ENCODE results near the gene NABP1. TPM values are rescaled to one million over a fixed set of nuclear protein-coding genes. Genes with fewer than 3 reads are reported as not detected.
A peak's percentile ranks its signal among the peaks of the same experiment; 100 is the strongest.

The NABP1 gene
- total RNA-seq, 1 donor from 2014 or later, result 6.4 TPM

GRCh38 chr2:191670076-191670475 lies 7.9 kb upstream of the NABP1 start:
- Mint-ChIP-seq H3K4me1 (ENCODE audit: low read depth) (no peaks in the 10 kb centered on the region), H3K9me3 (ENCODE audit: low read depth) (no peaks in the 10 kb centered on the region), H3K27ac (no peak overlapping the region), H3K4me3 (ENCODE audit: low read depth) (no peak overlapping the region), H3K36me3 (ENCODE audit: insufficient read depth) (no peaks in the 10 kb centered on the region), H3K27me3 (no peaks in the 10 kb centered on the region)
- TF ChIP-seq, protein P1, sequence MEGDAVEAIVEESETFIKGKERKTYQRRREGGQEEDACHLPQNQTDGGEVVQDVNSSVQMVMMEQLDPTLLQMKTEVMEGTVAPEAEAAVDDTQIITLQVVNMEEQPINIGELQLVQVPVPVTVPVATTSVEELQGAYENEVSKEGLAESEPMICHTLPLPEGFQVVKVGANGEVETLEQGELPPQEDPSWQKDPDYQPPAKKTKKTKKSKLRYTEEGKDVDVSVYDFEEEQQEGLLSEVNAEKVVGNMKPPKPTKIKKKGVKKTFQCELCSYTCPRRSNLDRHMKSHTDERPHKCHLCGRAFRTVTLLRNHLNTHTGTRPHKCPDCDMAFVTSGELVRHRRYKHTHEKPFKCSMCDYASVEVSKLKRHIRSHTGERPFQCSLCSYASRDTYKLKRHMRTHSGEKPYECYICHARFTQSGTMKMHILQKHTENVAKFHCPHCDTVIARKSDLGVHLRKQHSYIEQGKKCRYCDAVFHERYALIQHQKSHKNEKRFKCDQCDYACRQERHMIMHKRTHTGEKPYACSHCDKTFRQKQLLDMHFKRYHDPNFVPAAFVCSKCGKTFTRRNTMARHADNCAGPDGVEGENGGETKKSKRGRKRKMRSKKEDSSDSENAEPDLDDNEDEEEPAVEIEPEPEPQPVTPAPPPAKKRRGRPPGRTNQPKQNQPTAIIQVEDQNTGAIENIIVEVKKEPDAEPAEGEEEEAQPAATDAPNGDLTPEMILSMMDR (IDR thresholded peaks at IDR 0.05; ENCODE audit: unreplicated experiment), result no peak
- DNase-seq (ENCODE audit: low spot score, unreplicated experiment), result no peak

DNA sequence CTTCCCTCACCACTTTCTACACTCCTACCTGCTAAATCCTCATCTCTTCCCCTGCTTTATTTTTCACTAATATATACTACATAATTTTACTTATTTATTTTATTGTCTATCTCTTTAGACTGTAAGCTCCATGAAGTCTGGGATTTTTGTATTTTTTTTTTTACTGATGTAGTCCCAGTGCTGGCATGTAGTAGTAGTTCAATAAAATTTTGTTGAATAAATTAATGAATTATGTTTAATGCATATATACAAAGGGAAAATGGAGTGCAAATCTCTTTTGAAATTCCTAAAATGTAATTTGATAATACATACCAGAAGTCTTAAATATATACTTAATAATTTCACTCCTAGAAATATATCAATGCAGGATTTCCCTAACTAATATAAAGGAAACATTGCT lies 7.1 kb upstream of the NABP1 start:
- H3K4me3 Mint-ChIP-seq (ENCODE audit: low read depth), result no peak overlapping the region
- no peak for DNase-seq (ENCODE audit: low spot score, unreplicated experiment)
- H3K27ac Mint-ChIP-seq, result no peak overlapping the region
- TF ChIP-seq, protein P1 (IDR thresholded peaks at IDR 0.05; ENCODE audit: unreplicated experiment), result no peak
- no peaks in the 10 kb centered on the region for H3K4me1 Mint-ChIP-seq (ENCODE audit: low read depth)
- H3K36me3 Mint-ChIP-seq (ENCODE audit: insufficient read depth), result no peaks in the 10 kb centered on the region
- no peaks in the 10 kb centered on the region for H3K9me3 Mint-ChIP-seq (ENCODE audit: low read depth)
- H3K27me3 Mint-ChIP-seq, result peaks cover 5% of the 10 kb centered on the region

DNA sequence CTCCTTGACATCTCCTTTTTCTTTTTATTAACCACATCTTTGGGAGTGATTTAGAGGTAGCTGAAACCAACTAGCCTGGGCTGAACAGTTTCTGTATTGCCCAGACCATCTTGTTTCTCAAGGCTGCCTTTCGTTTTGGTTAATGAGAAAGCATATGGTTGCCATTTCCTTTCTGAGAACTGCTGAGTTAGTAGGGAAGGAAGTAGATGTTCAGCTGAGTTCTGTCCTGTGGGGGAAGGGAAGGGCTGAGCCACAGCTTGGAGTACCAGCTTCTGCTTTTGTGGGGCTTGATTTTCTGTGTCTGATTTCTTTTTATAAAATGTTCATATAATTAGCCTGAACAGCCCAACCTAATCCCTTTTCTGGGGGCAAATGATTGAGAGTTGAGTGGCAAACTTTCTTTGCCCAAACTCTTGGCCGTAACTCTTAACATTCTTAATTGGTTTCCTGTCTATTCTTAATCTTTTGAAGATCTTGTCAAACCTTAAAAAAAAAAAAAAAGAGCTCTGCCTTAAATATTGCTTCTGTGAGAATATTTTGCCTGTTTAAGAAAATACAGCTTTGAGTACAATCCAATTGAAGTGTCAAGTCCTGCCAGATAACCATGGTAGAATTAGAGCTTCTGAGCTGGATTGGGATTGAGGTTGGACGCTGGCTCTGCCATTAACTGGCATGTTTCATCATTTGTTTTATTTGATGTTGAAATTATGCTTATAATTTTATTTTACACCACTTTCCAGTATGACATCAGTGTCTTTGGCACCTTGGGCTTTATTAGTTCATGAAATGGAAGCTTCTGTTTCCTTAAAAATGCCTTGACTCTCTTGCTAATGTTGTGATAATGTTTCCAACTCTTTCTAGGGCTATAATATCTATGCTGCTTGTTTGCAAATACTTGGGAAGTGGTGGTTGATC lies 1.9 kb upstream of the NABP1 start:
- Mint-ChIP-seq H3K36me3 (ENCODE audit: insufficient read depth) (no peaks in the 10 kb centered on the region), H3K27ac (peak overlapping the region; percentile 4), H3K4me3 (ENCODE audit: low read depth) (no peak overlapping the region), H3K27me3 (peaks cover 13% of the 10 kb centered on the region), H3K9me3 (ENCODE audit: low read depth) (no peaks in the 10 kb centered on the region), H3K4me1 (ENCODE audit: low read depth) (peaks cover 4% of the 10 kb centered on the region)
- no peak for DNase-seq (ENCODE audit: low spot score, unreplicated experiment)
- TF ChIP-seq, protein P1 (IDR thresholded peaks at IDR 0.05; ENCODE audit: unreplicated experiment), result no peak

GRCh38 chr2:191676790-191677645 lies 918 bp upstream of the NABP1 start:
- TF ChIP-seq, protein P1 (IDR thresholded peaks at IDR 0.05; ENCODE audit: unreplicated experiment), result no peak
- Mint-ChIP-seq H3K4me3 (ENCODE audit: low read depth) (peak overlapping the region; percentile 92), H3K4me1 (ENCODE audit: low read depth) (peaks cover 4% of the 10 kb centered on the region), H3K27ac (peak overlapping the region; percentile 98), H3K9me3 (ENCODE audit: low read depth) (no peaks in the 10 kb centered on the region), H3K36me3 (ENCODE audit: insufficient read depth) (no peaks in the 10 kb centered on the region), H3K27me3 (peaks cover 13% of the 10 kb centered on the region)
- no peak for DNase-seq (ENCODE audit: low spot score, unreplicated experiment)

- TF ChIP-seq, protein P1 (IDR thresholded peaks at IDR 0.05; ENCODE audit: unreplicated experiment), result no peak
- Mint-ChIP-seq H3K27ac (peak overlapping the region; percentile 96), H3K4me3 (ENCODE audit: low read depth) (peak overlapping the region; percentile 92), H3K4me1 (ENCODE audit: low read depth) (peaks cover 4% of the 10 kb centered on the region), H3K9me3 (ENCODE audit: low read depth) (no peaks in the 10 kb centered on the region), H3K36me3 (ENCODE audit: insufficient read depth) (peaks cover 5% of the 10 kb centered on the region), H3K27me3 (peaks cover 13% of the 10 kb centered on the region)
- DNase-seq (ENCODE audit: low spot score, unreplicated experiment), result peak; percentile 26
Observed at GRCh38 chr2:191678437-191679100, 633 bp downstream of the NABP1 start.
